Measurements from ENCODE around the gene FLNB. TPM values are rescaled to one million over a fixed set of nuclear protein-coding genes. Genes with fewer than 3 reads are reported as not detected.

The FLNB gene
- total RNA-seq, 1 experiment from 2014 or later, result 126 TPM

DNA sequence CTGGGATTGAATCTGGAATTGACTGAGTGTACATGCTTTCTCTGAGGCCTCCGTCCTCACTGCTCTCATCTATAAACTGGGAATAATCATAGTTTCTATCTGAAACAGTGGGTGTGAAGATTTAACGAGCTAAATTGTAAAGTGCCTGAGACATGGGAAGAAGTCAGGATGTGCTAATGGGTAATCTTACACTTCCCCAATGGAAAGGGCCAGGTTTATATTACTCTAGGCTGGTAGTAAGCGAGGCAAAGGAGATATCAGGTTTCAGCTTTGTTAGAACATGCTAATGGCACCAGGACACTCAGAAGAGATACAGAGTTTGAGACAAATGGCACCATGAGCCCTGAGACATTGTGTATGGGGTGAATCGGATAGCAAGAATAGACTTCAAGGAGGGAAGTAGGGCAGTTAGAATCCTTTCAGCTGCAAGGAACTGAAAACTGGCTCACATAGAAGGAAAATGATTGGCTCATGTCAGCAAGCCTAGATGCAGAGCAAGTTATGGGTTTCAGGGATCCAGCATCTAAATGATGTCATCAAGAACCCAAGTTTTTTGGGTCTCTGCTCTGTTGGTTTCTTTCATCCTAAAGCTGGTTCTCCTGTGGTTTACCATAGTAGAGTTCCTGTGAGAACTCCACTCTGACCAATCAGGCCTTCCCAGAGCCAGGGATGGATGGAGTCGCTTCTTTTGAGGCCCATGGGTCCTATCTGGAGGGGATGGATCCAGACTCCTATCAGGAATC is 21.8 kb downstream of the FLNB start:
- DNase-seq (ENCODE audit: low read depth), result no peak

DNA sequence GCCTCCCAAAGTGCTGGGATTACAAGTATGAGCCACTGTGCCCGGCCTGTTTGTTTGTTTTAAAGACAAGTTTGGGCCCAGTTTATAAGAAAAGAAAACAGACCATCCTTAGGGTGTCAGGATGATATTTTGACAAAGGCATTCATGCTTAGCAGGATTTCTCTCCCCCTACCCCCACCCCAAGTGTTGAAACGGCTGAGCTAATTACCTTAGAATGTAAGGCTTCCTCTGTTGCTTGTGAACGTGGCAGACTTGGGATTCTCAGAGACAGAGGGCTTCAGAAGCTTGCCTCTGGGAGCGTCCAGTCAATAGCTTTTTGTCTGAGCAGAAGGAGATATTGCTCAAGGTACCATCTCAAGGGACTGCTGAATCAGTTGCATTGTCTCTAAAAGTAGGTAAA is 24.0 kb downstream of the FLNB start:
- DNase-seq (ENCODE audit: low read depth), result no peak

GRCh38 chr3:58034738-58035523 is 26.7 kb downstream of the FLNB start:
- DNase-seq (ENCODE audit: low read depth), result no peak

DNA sequence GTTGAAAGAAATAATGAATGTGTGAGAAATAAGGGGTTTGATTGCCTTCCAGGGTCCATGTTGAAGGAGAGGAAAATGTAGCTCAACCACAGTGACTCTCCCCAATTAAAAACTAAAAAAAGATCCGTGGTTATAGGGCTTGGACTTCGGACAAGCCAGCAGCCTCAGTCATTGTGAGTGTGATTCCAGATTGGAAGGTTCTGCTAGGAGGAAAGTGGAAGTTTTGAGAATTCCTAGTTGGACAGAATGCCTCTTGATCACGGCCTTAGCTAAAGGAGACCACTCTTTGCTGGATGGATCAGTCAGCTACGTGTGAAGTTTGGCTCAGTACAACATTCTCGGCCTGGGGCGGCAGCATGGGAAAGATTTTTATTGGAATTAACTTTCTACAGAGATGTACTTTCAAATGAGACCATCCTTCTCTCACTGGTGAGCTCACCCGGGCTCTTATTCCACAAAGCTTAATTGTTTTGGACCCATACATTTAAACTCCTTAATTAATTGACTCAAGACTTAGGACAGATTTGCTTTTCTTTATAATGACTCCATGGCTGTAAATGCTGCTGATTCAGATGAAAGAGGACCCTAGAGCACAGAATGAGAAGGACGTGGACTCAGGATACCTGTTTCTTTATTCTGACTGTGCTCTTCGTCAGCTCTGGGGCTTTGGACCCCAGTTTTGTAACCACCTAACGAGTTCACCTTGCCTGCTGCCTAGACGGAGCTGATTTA is 27.5 kb downstream of the FLNB start:
- DNase-seq (ENCODE audit: low read depth), result no peak

DNA sequence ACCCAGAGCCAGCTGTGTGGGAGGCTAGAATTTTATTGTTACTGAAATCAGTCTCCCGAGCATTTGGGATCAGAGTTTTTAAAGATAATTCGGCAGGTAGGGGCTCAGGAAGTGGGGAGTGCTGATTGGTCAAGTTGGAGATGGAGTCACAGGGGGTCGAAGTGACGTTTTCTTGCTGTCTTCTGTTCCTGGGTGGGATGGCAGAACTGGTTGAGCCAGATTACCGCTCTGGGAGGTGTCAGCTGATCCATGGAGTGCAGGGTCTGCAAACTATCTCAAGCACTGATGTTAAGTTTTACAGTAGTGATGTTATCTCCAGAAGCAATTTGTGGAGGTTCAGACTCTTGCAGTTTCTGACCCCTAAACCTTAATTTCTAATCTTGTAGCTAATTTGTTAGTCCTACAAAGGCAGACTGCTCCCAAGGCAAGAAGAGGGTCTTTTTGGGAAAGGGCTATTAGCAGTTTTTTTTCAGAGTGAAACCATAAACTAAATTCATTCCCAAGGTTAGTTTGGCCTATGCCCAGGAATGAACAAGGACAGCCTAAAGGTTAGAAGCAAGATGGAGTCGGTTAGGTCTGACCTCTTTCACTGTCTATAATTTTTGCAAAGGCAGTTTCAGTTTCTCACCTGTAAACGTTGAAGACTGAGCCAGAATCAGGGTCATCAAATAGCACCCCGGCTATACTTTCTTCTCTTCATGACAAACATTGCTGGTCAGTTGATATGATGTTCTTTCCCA is 28.2 kb downstream of the FLNB start:
- no peak for DNase-seq (ENCODE audit: low read depth)

DNA sequence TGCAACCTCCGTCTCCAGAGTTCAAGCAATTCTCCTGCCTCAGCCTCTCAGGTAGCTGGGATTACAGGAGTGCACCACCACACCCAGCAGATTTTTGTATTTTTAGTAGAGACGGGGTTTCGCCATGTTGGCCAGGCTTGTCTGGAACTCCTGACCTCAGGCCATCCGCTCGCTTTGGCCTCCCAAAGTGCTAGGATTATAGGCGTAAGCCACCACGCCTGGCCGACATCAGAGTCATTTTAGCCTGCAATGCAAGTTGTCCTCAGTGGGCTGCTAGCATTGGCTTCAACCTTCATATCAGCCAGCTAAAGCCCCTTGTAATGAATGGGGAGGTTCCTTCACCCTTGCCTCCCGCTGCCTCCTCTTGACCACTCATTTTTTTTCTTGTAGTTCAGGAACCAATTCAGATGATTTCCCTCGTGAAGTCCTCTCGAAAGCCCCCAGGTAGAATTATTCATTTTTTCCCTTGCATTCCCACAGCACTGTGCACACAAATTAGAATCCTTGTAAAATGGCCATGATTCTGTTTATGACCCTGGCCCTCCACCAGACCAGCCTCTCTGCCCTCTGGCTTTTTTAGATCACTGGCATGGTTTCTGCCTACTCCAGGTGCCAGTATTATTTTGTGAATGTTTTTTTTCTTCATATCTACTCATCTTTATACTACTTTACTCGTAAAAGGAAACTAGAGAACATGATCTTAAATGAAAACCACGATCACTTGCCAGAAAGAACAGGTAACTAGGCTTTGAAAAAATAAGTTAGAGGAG is 29.1 kb downstream of the FLNB start:
- no peak for DNase-seq (ENCODE audit: low read depth)

DNA sequence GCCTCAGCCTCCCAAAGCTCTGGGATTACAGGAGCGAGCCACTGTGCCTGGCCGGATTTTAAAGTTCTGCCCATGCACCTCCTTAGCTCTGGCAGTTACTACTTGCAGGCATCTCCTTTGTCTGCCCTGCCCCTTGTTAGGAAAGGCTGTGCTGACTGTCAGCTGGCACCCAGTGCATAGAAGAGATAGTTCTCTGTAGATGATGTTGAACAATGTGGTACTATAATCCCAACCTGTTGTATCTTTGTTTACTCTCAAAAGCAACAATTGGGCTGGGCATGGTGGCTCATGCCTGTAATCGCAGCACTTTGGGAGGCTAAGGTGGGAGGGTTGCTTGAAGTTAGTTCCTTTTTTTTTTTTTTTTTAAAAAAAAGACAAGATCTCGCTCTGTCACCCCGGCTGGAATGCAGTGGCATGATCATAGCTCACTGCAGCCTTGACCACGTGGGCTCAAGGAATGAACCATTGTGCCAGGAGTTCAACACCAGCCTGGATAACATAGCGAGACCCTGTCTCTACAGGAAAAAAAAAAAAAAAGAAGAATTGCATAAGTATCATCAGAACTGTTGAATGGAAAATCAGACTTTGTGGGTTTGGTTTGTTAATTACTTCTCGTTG is 30.6 kb downstream of the FLNB start:
- no peak for DNase-seq (ENCODE audit: low read depth)

GRCh38 chr3:58039601-58040000 is 31.4 kb downstream of the FLNB start:
- no peak for DNase-seq (ENCODE audit: low read depth)

GRCh38 chr3:58041182-58041825 is 33.1 kb downstream of the FLNB start:
- no peak for DNase-seq (ENCODE audit: low read depth)

- peak; percentile 80 for DNase-seq (ENCODE audit: low read depth)
Measured at GRCh38 chr3:58041826-58042324, 33.7 kb downstream of the FLNB start.

GRCh38 chr3:58042947-58043707 is 34.9 kb downstream of the FLNB start:
- DNase-seq (ENCODE audit: low read depth), result no peak

- DNase-seq (ENCODE audit: low read depth), result no peak
Measured at GRCh38 chr3:58043933-58044332, 35.7 kb downstream of the FLNB start.

- DNase-seq (ENCODE audit: low read depth), result no peak
Measured at GRCh38 chr3:58044691-58045483, 36.7 kb downstream of the FLNB start.

DNA sequence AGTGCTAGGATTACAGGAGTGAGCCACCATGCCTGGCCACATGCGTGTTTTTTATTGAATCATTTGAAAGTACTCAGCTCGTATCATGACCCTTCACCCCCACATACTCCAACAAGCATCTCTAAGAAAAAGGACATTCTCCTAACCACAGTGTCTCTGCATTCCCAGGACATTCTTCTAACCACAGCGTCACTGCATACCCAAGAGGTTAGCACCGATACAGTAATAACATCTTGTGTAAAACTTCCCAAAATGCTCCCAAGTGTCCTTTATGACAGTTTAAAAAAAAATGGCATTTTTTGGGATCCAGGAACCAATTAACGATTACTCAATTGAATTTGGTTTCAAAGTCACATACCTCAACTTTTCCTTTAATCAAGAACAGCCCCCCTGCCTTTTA is 39.6 kb downstream of the FLNB start:
- peak; percentile 81 for DNase-seq (ENCODE audit: low read depth)

GRCh38 chr3:58048301-58048700 is 40.1 kb downstream of the FLNB start:
- DNase-seq (ENCODE audit: low read depth), result peak; percentile 54

- DNase-seq (ENCODE audit: low read depth), result peak; percentile 99
Measured at GRCh38 chr3:58049143-58049785, 41.0 kb downstream of the FLNB start.

- DNase-seq (ENCODE audit: low read depth), result peak; percentile 86
Measured at GRCh38 chr3:58051196-58051595, 43.0 kb downstream of the FLNB start.
